C1 segment of cervical spinal cord (tissue), 14 donors: ENCODE data around the gene ATF6.

Source experiments
- DNase-seq, 14 donors: peaks; one replicate each; lab custom pipeline; 2025; lab: John Stamatoyannopoulos, UW

Gene ATF6

DNA sequence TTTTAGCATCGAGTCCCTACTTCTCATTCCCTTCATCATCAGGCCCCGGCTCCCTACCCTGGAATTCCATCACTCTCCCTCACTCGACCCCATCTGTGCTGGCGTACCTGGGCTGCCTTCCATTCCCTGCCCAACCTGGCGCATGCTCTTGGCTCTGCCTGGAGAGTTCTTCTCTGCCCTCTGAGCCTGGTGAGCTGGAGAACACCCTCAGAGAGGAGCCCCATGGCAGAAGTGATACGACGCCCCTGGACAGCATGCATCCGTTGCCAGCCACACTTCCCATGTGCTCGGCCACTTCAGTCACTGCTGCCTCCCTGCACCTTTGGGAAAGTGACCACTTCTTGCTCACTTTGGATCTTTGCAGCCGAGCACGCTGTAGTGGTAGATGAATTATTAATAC, 227.5 kb downstream of the ATF6 start:
- no peak for DNase-seq

DNA sequence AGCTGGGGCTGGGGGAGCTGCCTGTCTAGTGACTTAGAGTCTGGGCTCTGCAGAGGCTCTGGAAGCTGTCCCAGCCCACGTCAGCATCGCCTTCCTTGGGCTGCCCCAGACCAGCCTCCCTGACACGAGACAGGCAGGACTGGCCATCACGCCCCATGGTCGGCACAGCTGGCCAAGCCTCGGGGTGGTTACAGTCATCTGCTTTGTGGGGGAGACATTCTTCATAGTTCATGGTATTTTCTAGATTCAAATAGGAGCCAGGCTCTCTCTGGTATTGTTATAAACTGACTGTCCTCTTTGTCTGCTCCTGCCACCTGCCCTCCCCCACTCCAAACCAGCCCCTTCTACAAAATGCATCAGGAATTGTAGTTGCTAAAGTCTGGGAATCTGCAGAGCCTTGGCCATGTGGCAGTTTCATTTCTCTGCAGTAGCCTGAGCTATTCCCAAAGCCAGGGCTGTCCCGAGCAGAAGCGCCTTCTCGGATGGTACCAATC, 228.1 kb downstream of the ATF6 start:
- peak in 11 of 14 donors; percentile 35 to 87 (median 57) for DNase-seq

DNA sequence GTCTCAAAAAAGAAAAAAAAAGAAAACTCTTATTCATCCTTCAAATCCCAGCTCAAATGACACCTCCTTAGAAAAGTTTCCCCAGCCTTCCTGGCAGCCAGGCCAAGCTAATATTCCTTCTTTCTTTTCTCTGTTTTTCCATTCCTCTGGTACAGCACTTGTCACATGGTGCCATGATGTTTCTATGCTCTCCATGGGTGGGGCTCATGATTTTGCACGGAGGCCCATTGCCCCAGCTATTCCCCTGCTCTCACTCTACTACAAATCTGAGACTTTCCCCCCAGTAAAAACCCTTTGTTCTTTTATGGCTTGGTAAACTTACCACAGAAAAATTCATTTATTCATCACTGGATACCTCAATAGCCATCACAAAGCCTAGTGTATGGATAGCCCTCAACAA, 231.0 kb downstream of the ATF6 start:
- no peak for DNase-seq

DNA sequence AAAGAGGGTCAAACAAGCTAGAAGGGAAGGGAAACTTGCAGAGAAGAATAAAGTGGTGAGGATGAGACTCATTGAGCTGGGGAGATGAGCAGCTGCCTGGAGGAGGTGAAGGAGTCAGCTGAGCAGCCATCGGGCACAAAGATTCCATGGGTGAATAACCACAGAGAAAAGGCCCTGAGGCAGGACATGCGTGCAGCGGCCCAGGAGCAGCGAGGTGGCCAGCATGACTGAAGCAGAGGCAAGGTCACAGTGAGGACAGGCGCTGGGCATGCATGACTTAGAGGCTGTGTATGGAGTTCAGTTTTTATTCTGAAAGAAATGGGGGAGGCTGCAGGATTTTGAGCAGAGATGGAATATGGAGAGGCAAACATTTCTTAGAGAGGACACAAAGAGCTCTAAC, 232.7 kb downstream of the ATF6 start:
- DNase-seq: no peak

DNA sequence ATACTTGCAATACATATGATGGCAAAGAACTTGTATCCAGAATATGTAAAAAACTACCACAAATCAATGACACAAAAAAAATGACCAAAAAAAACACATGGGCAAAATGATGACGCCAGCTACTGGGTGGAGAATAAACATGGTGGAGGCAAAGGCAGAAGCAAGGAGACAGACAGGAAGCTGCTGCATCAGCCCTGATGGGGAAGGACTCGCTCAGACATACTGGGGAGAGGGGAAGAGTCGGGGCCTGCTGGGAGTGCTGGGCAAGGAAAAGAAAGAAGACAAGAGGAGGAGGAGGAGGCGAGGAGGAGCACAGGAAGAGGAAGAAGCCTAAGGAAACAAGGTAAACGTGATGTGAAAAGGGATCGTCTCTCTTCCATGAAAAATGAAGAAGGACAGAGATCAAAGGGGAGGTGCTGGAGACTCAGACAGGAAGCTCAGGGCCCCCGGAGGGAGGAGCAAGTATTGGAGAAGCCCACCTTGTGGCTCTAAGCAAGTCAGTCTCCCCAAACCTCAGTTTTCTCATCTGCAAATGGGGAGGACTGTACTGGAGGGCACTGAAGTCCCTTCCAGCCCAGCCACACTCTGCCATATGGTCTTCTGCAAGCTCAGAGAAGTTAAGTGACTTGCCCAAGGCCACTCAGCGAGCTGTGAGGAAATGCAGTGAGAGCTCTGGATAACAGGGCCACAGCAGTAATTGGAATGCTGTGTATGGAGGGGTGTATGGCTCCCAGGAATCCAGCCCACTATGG, 233.4 kb downstream of the ATF6 start:
- DNase-seq: no peak

DNA sequence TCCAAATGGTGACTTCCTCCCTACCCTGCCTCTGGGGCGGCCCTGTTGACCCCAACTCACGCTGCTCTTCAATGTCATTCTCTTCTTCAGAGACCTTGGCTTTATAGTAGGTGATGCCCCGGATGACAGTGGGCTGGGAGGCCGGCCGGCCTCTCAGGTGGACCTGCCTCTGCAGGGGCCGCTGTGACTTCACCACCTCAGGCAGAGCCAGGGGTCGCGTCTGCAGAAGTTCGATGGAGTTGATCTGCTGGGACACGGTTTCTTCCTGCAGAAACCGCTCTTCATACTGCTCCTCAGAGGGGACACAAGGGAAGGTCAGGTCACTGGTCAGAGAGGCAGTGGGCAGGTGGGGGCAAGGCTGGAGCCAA, 233.9 kb downstream of the ATF6 start:
- DNase-seq: no peak

DNA sequence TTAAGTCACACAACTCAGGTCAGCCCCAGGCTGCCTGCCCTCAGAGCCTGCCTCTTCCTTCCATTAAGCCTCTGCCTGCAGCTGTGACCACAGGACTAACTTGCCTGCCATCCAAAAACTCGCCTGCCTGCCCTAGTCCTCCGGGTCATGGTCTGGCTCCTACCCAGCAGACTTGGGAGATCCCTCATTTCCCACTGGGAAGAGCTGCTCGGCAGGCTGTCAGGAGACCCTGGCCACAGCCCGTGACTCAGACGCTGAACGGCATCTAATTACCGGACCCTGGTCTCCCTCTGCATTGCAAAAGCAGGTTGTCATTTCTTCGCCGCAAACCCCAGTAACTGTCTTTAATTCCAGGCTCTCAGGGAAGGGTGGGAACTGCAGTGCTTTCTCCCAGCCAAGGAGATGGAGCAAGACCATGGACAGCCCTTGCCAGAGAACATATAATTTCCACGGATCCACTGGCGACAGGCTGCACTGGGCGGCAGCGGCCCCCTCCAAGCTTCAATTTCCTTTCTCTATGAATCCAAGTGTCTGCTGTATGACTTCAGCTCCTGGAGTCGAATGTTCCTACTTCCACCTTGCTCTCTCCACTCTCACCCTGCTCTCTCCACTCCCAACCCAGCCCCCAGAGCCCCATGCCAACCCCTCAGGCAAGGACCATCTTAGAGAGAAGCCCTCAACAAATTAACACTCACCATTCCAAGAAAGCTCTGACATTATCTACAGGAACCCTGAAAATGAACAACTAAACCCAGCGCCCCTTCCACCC, 237.1 kb downstream of the ATF6 start:
- DNase-seq: no peak

DNA sequence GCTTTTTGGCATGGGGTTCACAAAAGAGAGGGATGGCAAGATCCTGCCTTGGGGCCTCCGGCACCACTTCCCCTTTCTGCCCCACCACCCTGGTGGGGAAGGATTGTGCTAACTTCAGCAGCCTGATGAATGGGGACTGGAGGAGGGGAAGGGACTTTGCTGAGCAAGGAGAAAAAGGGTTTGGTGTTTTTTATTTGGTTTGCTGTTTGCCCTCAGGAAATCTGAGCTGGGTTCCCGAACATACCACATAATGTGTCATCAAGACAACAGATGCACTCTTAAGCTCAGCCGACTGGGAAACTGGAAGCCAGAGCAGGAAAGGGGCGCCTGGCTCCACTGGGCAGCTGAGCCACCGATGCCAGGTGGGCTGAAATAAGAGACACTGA, 237.7 kb downstream of the ATF6 start:
- peak in 7 of 14 donors; percentile 14 to 47 (median 39) for DNase-seq

GRCh38 chr1:162004441-162004950, 238.4 kb downstream of the ATF6 start:
- DNase-seq: no peak

GRCh38 chr1:162006081-162006480, 240.0 kb downstream of the ATF6 start:
- no peak for DNase-seq

DNA sequence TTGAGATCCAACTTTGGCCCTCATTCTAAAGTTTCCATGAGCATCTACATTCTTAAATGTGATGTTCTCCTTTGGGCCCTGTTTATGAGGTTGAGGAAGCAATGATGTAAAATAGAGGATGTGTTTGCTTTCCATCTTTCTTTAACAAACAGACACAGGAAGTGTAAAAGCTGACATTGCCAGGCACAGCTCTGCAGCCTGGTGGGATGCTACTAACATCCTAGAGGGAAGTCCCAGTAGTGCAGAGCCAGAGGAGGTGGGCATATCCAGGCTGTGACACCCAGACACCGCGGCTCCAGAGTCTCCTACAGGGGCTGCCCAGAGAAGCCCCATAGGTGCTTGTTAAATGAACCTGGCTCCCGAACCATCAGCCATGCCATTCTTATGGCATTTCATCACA, 241.3 kb downstream of the ATF6 start:
- DNase-seq: no peak

DNA sequence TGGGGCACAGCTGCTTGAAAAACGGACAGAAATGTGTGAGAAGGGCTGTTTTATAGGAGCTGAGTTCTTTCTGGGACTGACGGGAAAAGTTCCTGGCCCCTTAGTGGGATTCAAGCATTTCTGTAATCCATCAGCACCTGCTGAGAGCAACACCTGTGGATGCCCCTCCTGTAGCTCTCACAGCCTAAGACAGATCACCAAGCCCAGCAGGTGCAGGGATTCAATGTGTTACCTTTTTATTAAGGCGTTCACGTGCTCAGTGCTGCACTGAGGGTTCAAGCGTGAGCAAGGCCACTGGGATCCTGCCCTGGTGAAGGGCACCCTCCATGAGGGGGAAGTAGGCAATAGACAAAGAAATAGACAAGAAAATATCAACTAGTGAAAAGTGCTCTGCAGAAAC, 242.7 kb downstream of the ATF6 start:
- DNase-seq: no peak

DNA sequence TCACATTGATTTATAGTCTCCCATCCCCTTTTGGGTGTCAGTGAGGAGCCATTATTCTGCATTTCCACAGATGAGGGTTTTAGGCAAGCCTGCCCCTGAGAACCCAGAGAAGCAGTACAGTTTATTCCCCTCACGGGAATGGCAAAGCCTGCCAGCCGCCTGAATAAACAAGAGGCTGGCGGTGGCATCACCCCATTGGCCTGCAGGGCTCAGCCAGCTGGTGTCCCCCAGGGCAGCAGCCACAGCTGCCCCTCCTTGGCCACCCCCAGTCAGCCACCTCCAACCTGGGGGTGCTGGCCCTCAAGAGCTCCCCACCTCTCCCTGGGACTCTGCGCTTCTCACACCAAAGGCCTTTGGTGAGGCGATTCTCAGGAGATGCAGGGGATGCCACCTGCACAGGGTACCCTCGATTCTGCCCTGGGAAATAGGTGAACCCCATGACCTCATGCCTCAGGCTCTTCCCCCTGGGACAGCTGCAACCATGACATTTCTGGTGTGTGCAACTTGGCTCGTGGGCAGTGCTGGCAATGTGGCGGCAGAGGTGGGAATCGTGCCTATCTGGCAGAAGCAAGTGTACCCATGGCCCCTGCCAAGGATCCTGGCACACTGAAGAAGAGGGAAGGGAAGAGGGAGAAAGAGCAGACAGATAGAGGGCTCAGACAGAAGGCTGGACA, 243.5 kb downstream of the ATF6 start:
- no peak for DNase-seq

DNA sequence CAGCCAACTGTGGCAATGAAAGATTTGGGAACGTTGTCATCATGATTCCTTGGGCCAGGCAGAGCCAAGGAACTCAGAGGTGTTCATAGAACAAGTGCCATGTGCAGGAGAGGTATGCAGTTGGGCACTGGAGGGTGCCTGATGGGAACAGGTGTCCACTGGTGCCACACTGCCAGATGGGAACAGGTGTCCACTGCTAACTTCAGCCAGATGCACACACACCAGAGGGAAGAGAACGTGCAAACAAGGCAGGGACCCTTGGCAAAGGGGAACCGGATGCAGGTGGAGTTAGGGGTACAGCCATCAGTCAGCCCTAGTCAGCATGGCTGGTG, 244.0 kb downstream of the ATF6 start:
- no peak for DNase-seq

DNA sequence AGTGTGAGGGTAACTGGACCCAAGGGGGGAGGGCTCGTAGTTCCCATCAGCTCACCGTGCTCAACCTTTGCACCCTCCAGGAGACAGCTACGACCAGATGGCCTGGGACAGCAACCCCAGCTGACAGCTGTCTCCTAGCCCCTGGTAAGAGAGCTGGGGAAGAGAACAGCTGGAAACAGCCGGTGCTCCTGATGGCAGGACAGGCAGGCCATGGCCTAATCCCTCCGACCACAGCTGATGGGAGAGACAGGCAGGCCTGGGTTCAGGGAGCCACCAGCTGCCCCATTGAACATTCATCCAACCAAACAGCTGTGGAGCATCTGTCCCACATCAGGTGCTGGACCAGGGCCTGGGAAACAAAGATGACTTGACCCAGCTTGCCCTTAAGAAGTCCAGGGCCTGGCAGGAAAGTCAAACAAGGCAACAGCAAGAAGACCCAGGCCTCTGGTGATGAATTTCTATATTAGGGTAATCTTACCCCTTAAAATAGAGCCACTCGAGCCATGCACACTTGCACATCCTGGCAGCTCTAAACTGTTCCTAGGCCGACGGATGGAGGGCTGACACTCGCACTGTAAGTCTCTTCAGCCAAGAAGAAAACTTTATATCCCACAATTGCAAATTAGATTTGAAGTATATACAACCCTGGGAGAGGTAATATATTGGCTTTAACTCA, 245.4 kb downstream of the ATF6 start:
- DNase-seq: no peak

- no peak for DNase-seq
Observed at GRCh38 chr1:162013289-162013688, 247.2 kb downstream of the ATF6 start.
